T-helper 1 cell treated with Interleukin-12 subunit alpha and Interleukin-12 subunit beta and Interleukin-4 antibody, amounts not matched to agents 30 μg/mL and 1 μg/mL, for 36 hours (primary cell): ENCODE measurements around the gene BAHCC1.
"Not testable (repeated sequence)": the region's sequence is repeated elsewhere in the genome, so short reads cannot be mapped to it uniquely, and the experiment has no call there.

Source experiments
- H3K27ac Mint-ChIP-seq: one replicate; pipeline ENCODE4 v1.8.0; 2021; ENCODE audit warnings: mild to moderate bottlenecking, mixed read lengths
- H3K27me3 Mint-ChIP-seq: one replicate; pipeline ENCODE4 v1.8.0; 2021; ENCODE audit warnings: low read depth, mixed read lengths
- H3K36me3 Mint-ChIP-seq: one replicate; pipeline ENCODE4 v1.8.0; 2021; ENCODE audit warnings: low read depth, mixed read lengths
- H3K4me1 Mint-ChIP-seq: one replicate; pipeline ENCODE4 v1.8.0; 2021; ENCODE audit warnings: low read depth, mixed read lengths
- H3K4me3 Mint-ChIP-seq: one replicate; pipeline ENCODE4 v1.8.0; 2021; ENCODE audit warnings: mild to moderate bottlenecking, moderate library complexity, mixed read lengths
- H3K9me3 Mint-ChIP-seq: one replicate; pipeline ENCODE4 v1.8.0; 2021; ENCODE audit warnings: mixed read lengths

The BAHCC1 gene

GRCh38 chr17:81362001-81362400, 33.3 kb upstream of the BAHCC1 start:
- not testable (repeated sequence) for H3K27ac Mint-ChIP-seq, H3K4me3 Mint-ChIP-seq, H3K9me3 Mint-ChIP-seq, H3K36me3 Mint-ChIP-seq, H3K4me1 Mint-ChIP-seq
- H3K27me3 Mint-ChIP-seq = peaks cover 43% of the 10 kb centered on the region

GRCh38 chr17:81364278-81365147, 30.7 kb upstream of the BAHCC1 start:
- H3K27me3 Mint-ChIP-seq = peaks cover 43% of the 10 kb centered on the region
- peaks cover 2% of the 10 kb centered on the region for H3K4me1 Mint-ChIP-seq
- H3K4me3 Mint-ChIP-seq = no peak overlapping the region
- H3K9me3 Mint-ChIP-seq = no peaks in the 10 kb centered on the region
- H3K36me3 Mint-ChIP-seq = no peaks in the 10 kb centered on the region
- no peak overlapping the region for H3K27ac Mint-ChIP-seq

GRCh38 chr17:81365148-81365600, 30.1 kb upstream of the BAHCC1 start:
- Mint-ChIP-seq H3K27me3 (peaks cover 43% of the 10 kb centered on the region), H3K4me3 (no peak overlapping the region), H3K36me3 (no peaks in the 10 kb centered on the region), H3K4me1 (peaks cover 2% of the 10 kb centered on the region), H3K27ac (no peak overlapping the region), H3K9me3 (no peaks in the 10 kb centered on the region)

- Mint-ChIP-seq H3K9me3 (no peaks in the 10 kb centered on the region), H3K4me1 (peaks cover 2% of the 10 kb centered on the region), H3K27ac (no peak overlapping the region), H3K4me3 (no peak overlapping the region), H3K27me3 (peaks cover 38% of the 10 kb centered on the region), H3K36me3 (no peaks in the 10 kb centered on the region)
These were observed 29.4 kb upstream of the BAHCC1 start for GRCh38 chr17:81365601-81366585.

- Mint-ChIP-seq H3K27ac (no peak overlapping the region), H3K4me1 (peaks cover 2% of the 10 kb centered on the region), H3K27me3 (peaks cover 38% of the 10 kb centered on the region), H3K9me3 (no peaks in the 10 kb centered on the region), H3K4me3 (no peak overlapping the region), H3K36me3 (no peaks in the 10 kb centered on the region)
These were observed 28.6 kb upstream of the BAHCC1 start for GRCh38 chr17:81366648-81367047.

GRCh38 chr17:81367171-81367570, 28.1 kb upstream of the BAHCC1 start:
- Mint-ChIP-seq H3K9me3 (no peaks in the 10 kb centered on the region), H3K27ac (no peak overlapping the region), H3K4me3 (no peak overlapping the region), H3K36me3 (no peaks in the 10 kb centered on the region), H3K4me1 (peaks cover 2% of the 10 kb centered on the region), H3K27me3 (peaks cover 34% of the 10 kb centered on the region)

GRCh38 chr17:81368161-81369022, 26.9 kb upstream of the BAHCC1 start:
- Mint-ChIP-seq H3K9me3 (no peaks in the 10 kb centered on the region), H3K36me3 (no peaks in the 10 kb centered on the region), H3K27me3 (peaks cover 22% of the 10 kb centered on the region), H3K27ac (no peak overlapping the region), H3K4me1 (peaks cover 2% of the 10 kb centered on the region), H3K4me3 (no peak overlapping the region)

- Mint-ChIP-seq H3K27ac (no peak overlapping the region), H3K4me1 (peaks cover 1% of the 10 kb centered on the region), H3K36me3 (no peaks in the 10 kb centered on the region), H3K27me3 (peaks cover 12% of the 10 kb centered on the region), H3K9me3 (no peaks in the 10 kb centered on the region), H3K4me3 (no peak overlapping the region)
These were observed 25.0 kb upstream of the BAHCC1 start for GRCh38 chr17:81370294-81370693.

GRCh38 chr17:81371910-81372760, 23.1 kb upstream of the BAHCC1 start:
- H3K27ac Mint-ChIP-seq = no peak overlapping the region
- H3K4me1 Mint-ChIP-seq = no peaks in the 10 kb centered on the region
- no peaks in the 10 kb centered on the region for H3K27me3 Mint-ChIP-seq
- H3K9me3 Mint-ChIP-seq = no peaks in the 10 kb centered on the region
- H3K4me3 Mint-ChIP-seq = no peak overlapping the region
- H3K36me3 Mint-ChIP-seq = no peaks in the 10 kb centered on the region

- H3K4me3 Mint-ChIP-seq = no peak overlapping the region
- H3K36me3 Mint-ChIP-seq = no peaks in the 10 kb centered on the region
- no peak overlapping the region for H3K27ac Mint-ChIP-seq
- no peaks in the 10 kb centered on the region for H3K27me3 Mint-ChIP-seq
- H3K4me1 Mint-ChIP-seq = no peaks in the 10 kb centered on the region
- H3K9me3 Mint-ChIP-seq = no peaks in the 10 kb centered on the region
These were observed 21.6 kb upstream of the BAHCC1 start for GRCh38 chr17:81373536-81374160.

- Mint-ChIP-seq H3K4me1 (no peaks in the 10 kb centered on the region), H3K27me3 (no peaks in the 10 kb centered on the region), H3K9me3 (no peaks in the 10 kb centered on the region), H3K27ac (no peak overlapping the region), H3K4me3 (no peak overlapping the region), H3K36me3 (no peaks in the 10 kb centered on the region)
These were observed 20.4 kb upstream of the BAHCC1 start for GRCh38 chr17:81374890-81375289.

GRCh38 chr17:81376946-81377714, 18.1 kb upstream of the BAHCC1 start:
- no peaks in the 10 kb centered on the region for H3K27me3 Mint-ChIP-seq
- H3K27ac Mint-ChIP-seq = no peak overlapping the region
- no peaks in the 10 kb centered on the region for H3K4me1 Mint-ChIP-seq
- no peak overlapping the region for H3K4me3 Mint-ChIP-seq
- H3K36me3 Mint-ChIP-seq = no peaks in the 10 kb centered on the region
- no peaks in the 10 kb centered on the region for H3K9me3 Mint-ChIP-seq
